HG02588 (cell line): ENCODE measurements around the gene GTSF1L.
A peak's percentile ranks its signal among the peaks of the same experiment; 100 is the strongest.
"Not testable (repeated sequence)": the region's sequence is repeated elsewhere in the genome, so short reads cannot be mapped to it uniquely, and the experiment has no call there.

ENCODE experiments used
- ATAC-seq: cut with Tn5 transposase; IDR thresholded peaks from one replicate; pipeline ENCODE4 v1.9.1; 2021; ENCODE audit warnings: mild to moderate bottlenecking, moderate library complexity; ENCODE audit not compliant: unreplicated experiment

Gene GTSF1L

GRCh38 chr20:43726811-43727338 is at the start of gene GTSF1L:
TSS of gene GTSF1L (minus strand) at chr20:43727002. CDS start at chr20:43726694, 308 bp downstream.
- no peak for ATAC-seq

DNA sequence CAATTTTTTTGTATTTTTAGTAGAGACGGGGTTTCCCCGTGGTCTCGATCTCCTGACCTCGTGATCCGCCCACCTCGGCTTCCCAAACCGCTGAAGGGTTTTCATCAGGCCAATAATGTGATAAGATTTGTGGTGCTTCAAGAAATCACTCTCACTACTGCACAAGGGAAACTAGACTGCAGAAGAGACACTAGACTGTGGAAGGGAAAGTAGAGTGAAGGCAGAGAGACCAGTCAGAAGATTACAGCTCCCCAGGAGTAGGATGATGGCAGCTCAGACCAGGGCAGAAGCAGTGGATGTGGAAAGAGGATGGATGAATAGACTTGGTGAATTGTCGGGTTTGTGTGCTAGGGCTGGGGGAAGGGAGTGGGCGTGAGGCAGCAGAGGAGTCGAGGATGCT is 48.0 kb upstream of the GTSF1L start:
- ATAC-seq, result no peak

DNA sequence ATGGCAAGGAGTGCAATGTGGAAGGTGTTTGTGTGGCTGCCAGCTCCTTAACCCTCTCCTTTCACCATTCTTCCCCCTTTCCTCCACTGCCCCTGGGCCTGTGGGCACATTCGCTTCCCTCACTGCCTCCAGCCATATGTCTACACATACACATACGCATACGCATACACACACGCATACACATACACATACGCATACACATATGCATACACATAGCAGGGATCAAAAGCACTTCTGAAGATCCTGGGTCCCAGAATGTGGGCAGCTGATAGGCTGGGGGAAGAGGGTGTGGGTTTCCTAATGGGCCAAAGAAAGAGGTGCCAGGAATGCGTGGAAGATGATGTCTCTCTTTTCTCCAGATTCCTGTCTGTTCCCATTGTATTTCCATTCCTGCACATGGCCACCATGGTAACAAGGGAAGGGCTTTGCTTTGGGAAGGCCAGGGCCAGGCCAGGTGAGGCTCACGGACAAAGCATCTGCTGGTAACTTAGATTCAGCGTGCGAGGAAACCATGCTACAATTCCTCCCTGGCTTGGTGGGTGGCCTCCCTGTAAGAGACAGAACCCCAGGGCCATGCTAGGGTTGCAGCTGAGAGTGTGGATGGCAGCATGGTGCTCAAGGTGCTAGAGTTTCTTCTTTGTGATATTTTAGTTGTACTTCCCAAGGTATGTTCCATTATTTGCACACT is 44.8 kb upstream of the GTSF1L start:
- no peak for ATAC-seq

DNA sequence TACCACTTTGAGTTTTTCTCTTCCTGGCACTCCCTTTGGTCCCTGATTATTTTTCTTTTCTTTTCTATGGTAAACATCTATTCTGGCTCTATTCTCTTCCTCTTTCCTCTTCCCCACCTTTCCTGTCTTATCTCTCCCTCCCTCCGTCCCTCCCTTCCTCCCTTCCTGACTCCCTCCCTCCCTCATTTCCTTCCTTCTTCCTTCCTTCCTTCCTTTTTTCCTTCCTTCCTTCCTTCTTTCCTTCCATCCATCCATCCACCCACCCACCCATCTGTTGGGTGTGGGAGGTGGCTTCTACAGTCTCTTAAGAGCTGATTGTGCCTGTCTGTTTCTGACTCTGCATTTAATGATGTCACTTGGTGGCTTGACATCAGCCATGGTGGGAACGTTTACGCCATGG is 43.5 kb upstream of the GTSF1L start:
- no peak for ATAC-seq

DNA sequence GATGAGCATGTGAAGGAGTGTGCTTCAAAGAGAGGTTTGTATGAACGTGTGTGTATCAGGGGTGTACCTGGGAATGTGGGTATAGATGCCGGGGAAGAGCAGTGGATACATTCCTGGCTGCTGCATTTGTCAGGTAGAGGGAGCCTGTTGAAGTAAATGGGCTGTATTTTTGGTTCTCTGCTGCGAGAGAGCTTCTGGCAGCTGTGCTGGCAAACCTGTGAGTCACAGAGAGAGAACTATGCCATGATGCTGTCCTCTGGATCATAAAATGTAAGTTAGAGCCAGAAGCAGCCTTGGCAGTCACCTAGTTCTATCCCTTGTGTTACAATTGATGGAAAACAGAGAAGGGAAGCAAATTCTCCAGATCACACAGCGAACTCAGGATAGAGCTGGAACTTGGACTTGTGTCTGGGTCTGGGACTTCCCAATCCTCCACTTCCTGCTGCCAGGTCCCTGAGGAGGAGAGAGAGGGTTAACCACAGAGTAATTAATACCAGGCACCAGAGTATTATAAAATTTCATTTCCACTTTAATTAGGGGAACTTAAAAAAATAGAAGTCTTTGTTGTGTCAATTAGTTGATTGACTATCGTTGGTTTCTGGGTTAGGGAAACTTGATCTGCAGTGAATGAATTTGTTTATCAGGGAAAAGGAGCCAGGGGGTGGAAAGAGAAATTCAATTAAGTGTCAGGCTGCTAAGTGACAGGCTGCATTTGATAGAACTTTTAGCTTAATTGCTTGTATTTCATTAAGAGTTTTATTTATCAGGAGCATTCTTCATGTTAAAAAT is 41.1 kb upstream of the GTSF1L start:
- ATAC-seq, result no peak

GRCh38 chr20:43766917-43767316 is 40.1 kb upstream of the GTSF1L start:
- ATAC-seq, result no peak

- no peak for ATAC-seq
These were observed 39.6 kb upstream of the GTSF1L start for GRCh38 chr20:43766385-43766784.

DNA sequence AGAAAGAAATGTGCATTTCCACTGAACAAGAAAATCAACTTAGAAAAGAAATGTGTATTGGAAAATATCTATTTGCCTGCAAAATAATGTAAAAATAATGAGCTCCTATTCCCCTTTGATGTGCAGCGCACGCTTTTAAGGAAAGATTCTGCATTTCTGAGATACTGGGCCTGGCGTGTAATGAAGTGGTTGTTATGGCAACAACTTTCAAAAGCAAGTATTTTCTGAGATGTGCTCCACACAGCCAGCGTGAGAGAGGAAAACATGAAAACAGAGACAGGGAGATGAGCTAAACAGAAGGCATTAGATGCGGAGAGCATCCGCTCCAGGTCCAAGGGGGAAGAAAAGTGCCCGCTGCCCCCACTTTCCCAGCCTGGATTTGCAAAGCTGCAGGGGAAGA is 39.1 kb upstream of the GTSF1L start:
- no peak for ATAC-seq

GRCh38 chr20:43762911-43763310 is 36.1 kb upstream of the GTSF1L start:
- no peak for ATAC-seq

DNA sequence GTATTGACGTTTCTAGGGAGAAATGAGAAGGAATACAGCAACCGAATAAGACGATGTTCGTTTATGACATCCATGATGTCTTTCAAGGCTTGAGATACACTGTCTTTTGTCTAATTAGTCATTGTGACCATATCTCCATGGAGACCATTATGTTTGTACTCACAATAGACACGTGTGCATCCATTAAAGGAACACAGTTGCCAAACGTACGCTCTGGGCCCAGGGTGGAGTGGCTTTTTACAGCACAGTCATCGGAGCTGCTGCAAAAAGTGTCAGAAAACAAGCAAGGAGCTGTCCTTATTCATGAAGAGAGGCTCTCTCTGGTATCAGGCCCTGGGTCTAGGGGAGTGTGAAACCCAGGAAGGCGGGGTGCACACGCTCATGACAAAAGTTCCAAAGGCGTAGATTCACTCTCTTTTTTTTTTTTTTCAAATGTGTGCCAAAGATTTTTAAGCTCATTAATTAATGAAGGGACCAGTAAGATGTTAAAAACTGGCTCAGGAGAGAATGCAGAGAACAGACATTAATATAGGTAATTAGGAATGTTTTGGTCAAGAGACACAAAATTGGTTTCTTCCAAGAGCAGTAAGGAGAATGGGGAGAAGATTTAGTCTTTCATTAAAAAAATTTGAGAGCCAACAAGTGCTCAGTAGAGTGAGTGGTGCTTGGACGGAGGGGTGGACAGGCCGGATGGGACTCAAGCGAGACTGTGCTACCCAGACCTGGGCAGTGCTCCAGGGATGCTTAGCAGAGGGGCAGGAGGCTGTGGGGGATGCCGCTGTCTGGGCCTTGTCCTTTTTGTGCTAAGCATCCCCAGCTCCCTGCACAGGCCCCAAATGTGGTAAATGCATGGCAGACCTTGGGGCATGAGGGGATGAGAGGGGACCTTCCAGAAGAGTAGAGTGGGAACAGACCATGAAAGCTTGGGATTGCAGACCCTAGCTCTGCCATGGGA is 34.9 kb upstream of the GTSF1L start:
- ATAC-seq, result no peak

GRCh38 chr20:43757888-43758287 is 31.1 kb upstream of the GTSF1L start:
- not testable (repeated sequence) for ATAC-seq

DNA sequence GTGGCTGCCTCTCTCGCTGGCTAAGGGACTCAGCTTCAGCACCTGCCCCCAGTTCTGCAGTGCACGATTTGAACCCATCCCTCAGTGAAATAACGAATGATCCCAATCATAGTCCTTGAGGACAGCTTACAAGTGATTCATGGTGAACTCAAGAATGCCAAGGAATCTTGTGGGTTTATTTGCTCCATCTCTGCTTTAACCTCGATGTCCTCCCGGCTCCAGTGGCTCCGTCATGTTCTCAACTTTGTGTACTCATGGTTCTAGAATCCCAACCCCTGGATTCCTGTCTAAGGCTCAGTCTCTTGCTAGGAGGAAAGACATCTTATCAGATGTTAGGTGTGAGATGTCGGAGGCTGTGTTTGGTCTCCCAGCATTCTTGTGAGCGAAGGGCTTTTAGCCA is 29.0 kb upstream of the GTSF1L start:
- ATAC-seq, result no peak

DNA sequence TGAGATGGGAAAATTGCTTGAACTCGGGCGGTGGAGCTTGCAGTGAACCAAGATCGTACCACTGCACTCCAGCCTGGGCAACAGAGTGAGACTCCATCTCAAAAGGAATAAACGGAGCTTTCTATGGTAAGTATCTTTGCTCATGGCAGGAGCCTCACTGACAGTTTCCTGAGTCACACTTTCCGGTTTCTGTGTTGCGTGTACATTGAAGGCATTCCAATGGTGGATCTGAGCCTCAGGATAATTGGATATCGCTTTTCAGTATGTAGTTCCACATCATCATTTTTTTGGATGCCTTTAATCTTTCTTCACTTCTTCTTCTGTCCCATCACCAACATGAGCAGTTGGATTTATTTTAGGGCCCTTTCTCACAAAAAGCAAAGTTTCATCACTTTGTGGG is 28.6 kb upstream of the GTSF1L start:
- ATAC-seq, result no peak

GRCh38 chr20:43752561-43753301 is 25.9 kb upstream of the GTSF1L start:
- ATAC-seq, result peak; percentile 50

- no peak for ATAC-seq
These were observed 25.2 kb upstream of the GTSF1L start for GRCh38 chr20:43752051-43752360.

GRCh38 chr20:43751167-43752050 is 24.6 kb upstream of the GTSF1L start:
- ATAC-seq, result peak; percentile 70

DNA sequence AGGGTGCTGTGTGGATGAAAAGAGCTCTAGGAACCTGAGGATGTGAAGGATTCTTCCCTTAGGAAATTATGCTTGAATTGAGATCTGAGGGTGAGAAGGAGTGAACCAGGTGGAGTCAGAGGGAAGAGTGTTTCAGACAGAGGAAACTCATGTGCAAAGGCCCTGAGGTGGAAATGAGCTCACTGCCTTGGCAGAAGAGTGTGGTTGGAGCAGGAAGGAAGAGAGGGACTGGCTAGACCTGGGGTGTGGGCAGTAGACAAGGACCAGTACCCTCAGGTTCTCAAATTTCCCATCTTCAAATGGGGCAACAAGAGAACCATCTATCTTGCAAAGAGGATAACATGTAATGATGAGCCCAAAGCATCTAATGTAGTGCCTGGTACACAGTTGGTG is 24.0 kb upstream of the GTSF1L start:
- ATAC-seq, result no peak

GRCh38 chr20:43749734-43750294 is 23.0 kb upstream of the GTSF1L start:
- ATAC-seq, result no peak

- ATAC-seq, result no peak
These were observed 21.5 kb upstream of the GTSF1L start for GRCh38 chr20:43748274-43748673.
